A172 (cell line): Measurements from ENCODE around the gene TJP1. TPM values are rescaled to one million over a fixed set of nuclear protein-coding genes. Genes with fewer than 3 reads are reported as not detected.
"Not testable (repeated sequence)": the region's sequence is repeated elsewhere in the genome, so short reads cannot be mapped to it uniquely, and the experiment has no call there.

Experiments
- DNase-seq: peaks from one replicate; pipeline ENCODE4 v3.0.0-alpha.2; 2015; ENCODE audit warnings: low spot score
- total RNA-seq: library from RNA; depleted of rRNA; stranded (reverse); fragments of >200 nt; shearing (Covaris generic); gene quantifications from 2 replicates; pipeline ENCODE4 v1.2.3, GENCODE V29; 2014

Gene TJP1
- total RNA-seq, 1 experiment from 2014 or later: 41.7 TPM

GRCh38 chr15:29664406-29664805 is 157.9 kb downstream of the TJP1 start:
- DNase-seq: no peak

GRCh38 chr15:29657476-29657817 is 164.8 kb downstream of the TJP1 start:
- DNase-seq: not testable (repeated sequence)

- no peak for DNase-seq
Measured at GRCh38 chr15:29656636-29657475, 165.4 kb downstream of the TJP1 start.

- no peak for DNase-seq
Measured at GRCh38 chr15:29652595-29652994, 169.7 kb downstream of the TJP1 start.

- DNase-seq: no peak
Measured at GRCh38 chr15:29651476-29652233, 170.6 kb downstream of the TJP1 start.
